Pancreas (tissue), 10 donors: ENCODE data around the gene TUBGCP3. TPM values are rescaled to one million over a fixed set of nuclear protein-coding genes. Genes with fewer than 3 reads are reported as not detected.
A peak's percentile ranks its signal among the peaks of the same experiment; 100 is the strongest.

Experiments used
- ATAC-seq, 4 donors: fragments of 200-7000 bp; cut with Tn5 transposase; one replicate each; pipeline versions ENCODE4 v1.8.0 to v1.9.1; 2020; ENCODE audit warnings: mild to moderate bottlenecking in 4 of 4, moderate library complexity in 4 of 4
- DNase-seq, 6 donors: peaks; one replicate each; pipeline ENCODE4 v3.0.0-alpha.2; 2020
- FAIRE-seq: peaks from 2 replicates; lab custom pipeline; 2012; peaks lifted over from hg19 to GRCh38; lab: Jason Lieb, UNC
- H3K27ac ChIP-seq, 4 donors: fragments of 200-600 bp; sonication (generic); 1 replicate in 3 of 4; 2 replicates in 1 of 4; pipeline versions ENCODE4 v1.5.0 to v1.8.0; 2020
- H3K27me3 ChIP-seq, 4 donors: fragments of 200-600 bp; one replicate each; pipeline ENCODE4 v1.8.0; 2021
- H3K36me3 ChIP-seq, 3 donors: fragments of 200-600 bp; sonication (generic) in 1 of 3; one replicate each; pipeline versions ENCODE4 v1.5.0 to v1.8.0; 2020 to 2021
- H3K4me1 ChIP-seq, 3 donors: fragments of 200-600 bp; one replicate each; pipeline ENCODE4 v1.8.0; 2021
- H3K4me3 ChIP-seq, 4 donors: fragments of 200-600 bp; sonication (generic) in 2 of 4; one replicate each; pipeline versions ENCODE4 v1.5.0 to v1.8.0; 2020 to 2021
- H3K9me3 ChIP-seq, 4 donors: fragments of 200-600 bp; one replicate each; pipeline ENCODE4 v1.8.0; 2021
- CTCF ChIP-seq, 4 donors: fragments of 200-600 bp; sonication (generic) in 3 of 4; IDR thresholded peaks; one replicate each; pipeline versions ENCODE4 v1.5.0 to v1.8.0; 2021; ENCODE audit warnings: antibody characterized with exemption in 4 of 4
- WGBS, 2 donors: extraction: QIAGEN DNeasy Blood & Tissue Kit; methylation state at CpG; one replicate each; pipeline ENCODE4 v1.1.7; 2013; 5-methylcytosine and 5-hydroxymethylcytosine counted together
- intact Hi-C, 3 donors: fragments of 100-400 bp; cut with DNase I; formaldehyde crosslinking; loops; one replicate each; pipeline versions ENCODE4 v1.11.1 to v1.14.2; 2022
- polyA plus RNA-seq, 2 donors: library from polyadenylated mRNA; stranded (reverse); fragments of 200-250 nt; gene quantifications; one replicate each; pipeline ENCODE4 v1.2.3, GENCODE V29; 2013
- total RNA-seq, 6 donors: library from RNA; stranded (reverse); fragmentation: NEBNext Ultra II Directional in 4 of 6; extraction: Animal tissue kit (Norgen Biotek cat#: 25700) in 4 of 6; gene quantifications; one replicate each; pipeline versions ENCODE4 v1.2.1 to v1.2.4, GENCODE V29; 2021 to 2023
- donor health status: healthy with polysubstance abuse.
- donor health status: DM: no; HTN: no; CAD: no; lungs with moderate emphysema.
- donor health status: DM: no; HTN: no; CAD: no.
- donor health status: control.
- donor health status: control.
- donor health status: Bipolar disorder and iron deficiency.
- donor health status: DM: yes; HTN: yes; CAD: no.
- donor health status: DM: no; HTN: no; CAD: no.
- donor health status: DM: no; HTN: no; CAD: no.
- donor health status: DM: yes; HTN: yes; CAD: no.

The TUBGCP3 gene
- total and polyA plus RNA-seq, 8 donors = 6.3 to 20.2 (median 12.6) TPM

- ATAC-seq (no peak), DNase-seq (no peak), FAIRE-seq (no peak)
- intact Hi-C loops = no loop called here
- no peak overlapping the region for H3K27ac ChIP-seq
- H3K27me3 ChIP-seq = no peaks in the 10 kb centered on the region
- H3K36me3 ChIP-seq = no peaks in the 10 kb centered on the region
- no peaks in the 10 kb centered on the region for H3K9me3 ChIP-seq
- WGBS, 2 donors = 87 to 94% methylated on average over 2 of the region's 2 CpGs
- H3K4me1 ChIP-seq = peaks cover 0 to 2% (median 0%) of the 10 kb centered on the region in 3 donors
- no peak for TF ChIP-seq CTCF (IDR thresholded peaks at IDR 0.05)
- no peak overlapping the region for H3K4me3 ChIP-seq
Observed at GRCh38 chr13:112608212-112608611, 20.3 kb upstream of the TUBGCP3 start.

DNA sequence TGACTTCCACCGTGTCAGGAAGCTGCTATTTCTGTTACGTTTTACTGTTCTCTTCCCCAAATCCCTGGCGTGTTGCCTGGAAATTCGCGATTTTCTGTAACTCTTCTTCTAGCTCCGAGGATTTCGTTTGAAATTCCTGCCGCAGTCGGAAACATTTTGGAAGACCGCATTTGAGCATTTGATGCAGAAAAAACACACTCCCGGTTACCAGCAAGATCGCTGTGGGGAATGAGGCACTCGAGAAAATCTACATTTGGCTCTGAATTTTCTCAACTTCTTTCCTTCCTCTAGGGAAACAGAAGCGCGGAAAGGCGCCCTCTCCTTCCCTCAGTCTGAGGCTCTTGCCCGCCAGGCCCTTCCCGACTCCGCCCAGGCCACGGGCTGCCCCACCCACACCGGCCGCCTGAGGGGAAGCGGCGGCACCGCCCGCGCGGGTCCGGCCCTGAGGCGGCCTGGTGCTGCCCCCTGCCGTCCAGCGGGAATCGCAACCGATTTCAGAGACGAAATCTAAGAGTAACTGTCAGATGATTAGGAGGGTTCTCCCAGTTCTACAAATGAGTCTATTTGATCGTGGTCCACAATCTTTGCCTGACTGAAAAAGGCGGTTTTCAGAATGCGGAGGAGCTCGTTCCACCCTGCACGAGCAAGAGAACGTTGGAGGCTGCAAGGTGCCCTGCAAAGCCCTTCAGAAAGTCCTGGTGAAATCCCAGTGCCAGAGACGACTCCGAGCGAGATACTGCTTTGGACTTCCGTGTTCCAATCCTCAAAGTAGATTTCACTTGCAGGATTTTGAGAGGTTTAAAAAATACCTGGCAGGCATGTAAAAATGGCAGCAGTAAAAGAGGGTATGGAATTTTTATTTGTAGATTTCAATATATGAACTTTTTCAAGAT lies 18.4 kb upstream of the TUBGCP3 start:
- Histone ChIP-seq H3K4me1 (peaks cover 0 to 2% (median 0%) of the 10 kb centered on the region in 3 donors), H3K27me3 (no peaks in the 10 kb centered on the region), H3K27ac (peak overlapping the region in 1 of 4 donors; percentile 39), H3K9me3 (no peaks in the 10 kb centered on the region), H3K4me3 (peak overlapping the region; percentile 1 to 37 (median 19)), H3K36me3 (no peaks in the 10 kb centered on the region)
- intact Hi-C loops = no loop called here
- FAIRE-seq (peak; percentile 45), ATAC-seq (peak; percentile 100), DNase-seq (peak; percentile 90 to 98 (median 94))
- peak; percentile 91 to 96 (median 94) for TF ChIP-seq CTCF (IDR thresholded peaks at IDR 0.05)
- WGBS, 2 donors = 1% methylated on average over 45 of the region's 45 CpGs

DNA sequence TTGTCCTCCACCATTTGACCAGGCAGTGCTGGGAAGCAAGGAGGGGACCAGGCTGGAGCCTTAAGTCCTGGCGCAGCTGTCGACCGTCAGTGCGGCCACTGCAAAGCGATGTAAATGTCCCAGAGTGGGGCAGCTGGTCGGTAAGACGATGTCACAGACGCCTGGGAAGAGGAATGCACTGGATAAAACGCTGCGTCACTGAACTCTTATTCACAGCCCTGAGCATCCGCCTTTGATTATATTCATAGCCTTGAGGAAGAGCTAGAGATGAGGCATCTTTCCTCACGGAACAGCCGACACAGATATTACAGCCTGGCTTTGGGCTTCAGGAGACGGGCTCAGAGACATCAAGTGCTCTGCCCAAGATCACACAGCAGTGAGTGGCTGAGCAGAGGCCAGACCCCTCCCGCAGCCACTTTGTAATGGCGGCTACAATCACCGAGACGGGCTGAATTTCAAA lies 17.6 kb upstream of the TUBGCP3 start:
- no peak for FAIRE-seq
- 67 to 68% methylated on average over 18 of the region's 18 CpGs for WGBS, 2 donors
- no peaks in the 10 kb centered on the region for H3K9me3 ChIP-seq
- peaks cover 0 to 2% (median 0%) of the 10 kb centered on the region in 3 donors for H3K4me1 ChIP-seq
- no peak for TF ChIP-seq CTCF (IDR thresholded peaks at IDR 0.05)
- intact Hi-C loops = no loop called here
- peak overlapping the region in 2 of 4 donors; percentile 35 to 37 for H3K4me3 ChIP-seq
- ATAC-seq = peak in 1 of 4 donors; percentile 7
- DNase-seq = no peak
- no peaks in the 10 kb centered on the region for H3K27me3 ChIP-seq
- peak overlapping the region in 1 of 4 donors; percentile 39 for H3K27ac ChIP-seq
- no peaks in the 10 kb centered on the region for H3K36me3 ChIP-seq

DNA sequence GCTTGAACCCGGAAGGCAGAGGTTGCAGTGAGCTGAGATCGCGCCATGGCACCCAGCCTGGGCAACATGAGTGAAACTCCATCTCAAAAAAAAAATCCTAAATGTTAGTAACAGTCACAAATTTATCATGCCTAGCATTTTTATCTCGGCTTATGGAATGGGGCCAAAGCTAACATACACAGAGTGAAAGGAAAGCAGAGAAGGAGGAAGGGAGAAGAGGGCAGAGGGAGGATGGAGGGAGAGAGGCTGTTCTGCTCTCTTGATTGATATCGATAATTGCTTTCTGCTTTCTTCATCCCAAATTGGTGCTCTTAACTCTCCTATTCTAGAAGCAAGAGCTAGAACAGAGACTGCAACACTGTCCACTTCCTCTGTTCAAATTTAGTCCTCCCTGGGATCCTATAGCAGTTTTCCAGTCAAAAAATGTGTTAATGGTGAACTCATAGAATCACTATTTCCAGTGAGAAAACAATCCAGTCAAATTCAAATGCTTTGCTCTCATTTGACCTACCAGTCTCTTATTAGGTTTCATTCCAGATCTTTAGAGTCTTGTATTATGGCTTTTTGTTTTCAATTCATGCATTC lies 15.8 kb upstream of the TUBGCP3 start:
- TF ChIP-seq CTCF (IDR thresholded peaks at IDR 0.05) = no peak
- Histone ChIP-seq H3K9me3 (no peaks in the 10 kb centered on the region), H3K36me3 (no peaks in the 10 kb centered on the region), H3K4me1 (peaks cover 0 to 2% (median 0%) of the 10 kb centered on the region in 3 donors), H3K27me3 (no peaks in the 10 kb centered on the region), H3K4me3 (no peak overlapping the region), H3K27ac (peak overlapping the region in 1 of 4 donors; percentile 48)
- WGBS, 2 donors = 18 to 33% methylated on average over 5 of the region's 5 CpGs
- ATAC-seq (peak in 2 of 4 donors; percentile 6 to 22), DNase-seq (no peak), FAIRE-seq (no peak)
- intact Hi-C loops = no loop called here
